Karpas-422 (cell line): ENCODE data around the gene ARFGAP3. TPM values are rescaled to one million over a fixed set of nuclear protein-coding genes. Genes with fewer than 3 reads are reported as not detected.

ENCODE experiments used
- DNase-seq: peaks from one replicate; pipeline ENCODE4 v3.0.0-alpha.2; 2015
- H2AFZ ChIP-seq: fragments of 200-600 bp; sonication (generic); 2 replicates; pipeline ENCODE4 v1.6.1; 2014; ENCODE audit warnings: antibody characterized with exemption, low read length, mixed read lengths
- H3K27ac ChIP-seq: fragments of 200-600 bp; sonication (generic); 2 replicates; pipeline ENCODE4 v1.5.1; 2014; ENCODE audit warnings: mild to moderate bottlenecking, low read length, moderate library complexity
- H3K27me3 ChIP-seq: fragments of 200-600 bp; sonication (generic); 2 replicates; pipeline ENCODE4 v1.6.1; 2014; ENCODE audit warnings: low read length, mixed read lengths
- H3K36me3 ChIP-seq: fragments of 200-600 bp; sonication (generic); 2 replicates; pipeline ENCODE4 v1.6.1; 2014; ENCODE audit warnings: low read length, mixed read lengths; ENCODE audit not compliant: insufficient read depth
- H3K4me1 ChIP-seq: fragments of 200-600 bp; sonication (generic); 2 replicates; pipeline ENCODE4 v1.6.1; 2014; ENCODE audit warnings: mild to moderate bottlenecking, low read length, mixed read lengths
- H3K4me2 ChIP-seq: fragments of 200-600 bp; sonication (generic); 2 replicates; pipeline ENCODE4 v1.6.1; 2014; ENCODE audit warnings: low read length, low read depth, mild to moderate bottlenecking; ENCODE audit not compliant: poor library complexity, severe bottlenecking
- H3K4me3 ChIP-seq: fragments of 200-600 bp; sonication (generic); 2 replicates; pipeline ENCODE4 v1.5.1; 2014; ENCODE audit warnings: mild to moderate bottlenecking, antibody characterized with exemption, low read length, mixed read lengths
- H3K79me2 ChIP-seq: fragments of 200-600 bp; sonication (generic); 2 replicates; pipeline ENCODE4 v1.6.1; 2014; ENCODE audit warnings: mild to moderate bottlenecking, low read length, mixed read lengths
- H3K9ac ChIP-seq: fragments of 200-600 bp; sonication (generic); 2 replicates; pipeline ENCODE4 v1.6.0; 2014; ENCODE audit warnings: low read length
- H3K9me2 ChIP-seq: fragments of 200-600 bp; sonication (generic), shearing (Covaris generic); replicated peaks from 2 replicates; pipeline ENCODE4 v1.6.0; 2014; ENCODE audit warnings: mild to moderate bottlenecking, low read length, moderate library complexity; ENCODE audit not compliant: insufficient read depth
- H3K9me3 ChIP-seq: fragments of 300-700, 200-600 bp; sonication (generic); 2 replicates; pipeline ENCODE4 v1.6.1; 2014; ENCODE audit warnings: low read length, mixed read lengths
- H4K20me1 ChIP-seq: fragments of 200-600 bp; sonication (generic); 2 replicates; pipeline ENCODE4 v1.6.1; 2014; ENCODE audit warnings: mild to moderate bottlenecking, antibody characterized with exemption, low read length, low read depth; ENCODE audit not compliant: insufficient read depth
- total RNA-seq: library from RNA; depleted of rRNA; stranded (reverse); fragments of >200 nt; shearing (Covaris generic); gene quantifications from 2 replicates; pipeline ENCODE4 v1.2.3, GENCODE V29; 2014; ENCODE audit warnings: low replicate concordance

The ARFGAP3 gene
- total RNA-seq, 1 experiment from 2014 or later = 26.1 TPM

DNA sequence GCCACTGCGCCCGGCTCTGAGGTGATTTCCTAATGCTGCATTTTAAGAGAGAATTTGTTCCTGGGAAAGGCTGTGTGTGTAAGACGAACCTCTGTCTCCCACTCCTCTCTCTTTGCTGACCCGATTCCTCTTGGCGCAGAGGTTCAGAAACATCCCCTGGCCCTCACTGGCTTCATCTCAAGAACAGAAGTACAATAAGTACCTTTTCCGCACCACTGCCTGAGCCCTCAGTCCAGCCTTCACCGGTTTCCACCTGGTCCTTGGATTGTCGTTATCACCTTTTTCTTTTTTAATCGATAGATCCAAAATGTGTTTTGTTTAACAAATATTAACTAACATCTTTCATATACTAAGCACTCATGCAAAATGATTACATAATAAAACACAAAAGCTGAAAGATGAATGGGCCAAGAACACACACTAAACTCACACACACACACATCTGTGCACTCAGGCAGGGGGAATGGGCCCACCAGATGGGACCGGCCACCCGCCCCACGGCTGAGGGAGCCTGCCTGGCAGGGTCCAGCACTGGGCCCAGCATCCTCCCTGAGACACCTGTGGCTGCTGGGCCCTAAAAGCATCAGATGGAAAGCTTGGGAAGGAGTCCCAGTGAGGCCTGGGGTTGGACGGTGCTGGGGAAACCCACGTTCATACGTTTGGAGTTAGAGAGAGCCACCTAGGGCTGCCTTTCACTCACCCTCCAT, 86.0 kb downstream of the ARFGAP3 start:
- DNase-seq = peak; percentile 27
- Histone ChIP-seq H3K4me3 (no peak overlapping the region), H3K4me2 (no peak overlapping the region), H2AFZ (no peak overlapping the region), H3K9me3 (no peaks in the 10 kb centered on the region), H3K9ac (no peak overlapping the region), H4K20me1 (0 out of 2 replicates have a peak, but pooled peaks cover 5% of the 10 kb centered on the region), H3K79me2 (no peaks in the 10 kb centered on the region), H3K27ac (no peak overlapping the region), H3K36me3 (no peaks in the 10 kb centered on the region), H3K4me1 (peaks cover 11% of the 10 kb centered on the region), H3K27me3 (no peaks in the 10 kb centered on the region), H3K9me2 (no peaks in the 10 kb centered on the region)

DNA sequence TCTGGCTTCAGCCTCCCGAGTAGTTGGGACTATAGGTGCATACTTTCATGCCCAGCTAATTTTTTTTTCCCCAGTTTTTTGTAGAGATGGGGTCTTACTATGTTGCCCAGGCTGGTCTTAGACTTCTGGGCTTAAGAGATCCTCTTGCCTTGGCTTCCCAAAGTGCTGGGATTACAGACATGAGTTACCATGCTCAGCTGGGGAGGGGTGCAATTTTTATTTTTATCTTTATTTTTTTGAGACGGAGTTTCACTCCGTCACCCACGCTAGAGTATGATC, 86.7 kb downstream of the ARFGAP3 start:
- Histone ChIP-seq H3K4me1 (peaks cover 11% of the 10 kb centered on the region), H3K79me2 (no peaks in the 10 kb centered on the region), H3K27ac (no peak overlapping the region), H3K36me3 (no peaks in the 10 kb centered on the region), H3K4me2 (no peak overlapping the region), H2AFZ (no peak overlapping the region), H3K9me2 (no peaks in the 10 kb centered on the region), H3K4me3 (no peak overlapping the region), H3K9ac (no peak overlapping the region), H3K27me3 (no peaks in the 10 kb centered on the region), H3K9me3 (no peaks in the 10 kb centered on the region), H4K20me1 (0 out of 2 replicates have a peak, but pooled peaks cover 5% of the 10 kb centered on the region)
- peak; percentile 34 for DNase-seq

DNA sequence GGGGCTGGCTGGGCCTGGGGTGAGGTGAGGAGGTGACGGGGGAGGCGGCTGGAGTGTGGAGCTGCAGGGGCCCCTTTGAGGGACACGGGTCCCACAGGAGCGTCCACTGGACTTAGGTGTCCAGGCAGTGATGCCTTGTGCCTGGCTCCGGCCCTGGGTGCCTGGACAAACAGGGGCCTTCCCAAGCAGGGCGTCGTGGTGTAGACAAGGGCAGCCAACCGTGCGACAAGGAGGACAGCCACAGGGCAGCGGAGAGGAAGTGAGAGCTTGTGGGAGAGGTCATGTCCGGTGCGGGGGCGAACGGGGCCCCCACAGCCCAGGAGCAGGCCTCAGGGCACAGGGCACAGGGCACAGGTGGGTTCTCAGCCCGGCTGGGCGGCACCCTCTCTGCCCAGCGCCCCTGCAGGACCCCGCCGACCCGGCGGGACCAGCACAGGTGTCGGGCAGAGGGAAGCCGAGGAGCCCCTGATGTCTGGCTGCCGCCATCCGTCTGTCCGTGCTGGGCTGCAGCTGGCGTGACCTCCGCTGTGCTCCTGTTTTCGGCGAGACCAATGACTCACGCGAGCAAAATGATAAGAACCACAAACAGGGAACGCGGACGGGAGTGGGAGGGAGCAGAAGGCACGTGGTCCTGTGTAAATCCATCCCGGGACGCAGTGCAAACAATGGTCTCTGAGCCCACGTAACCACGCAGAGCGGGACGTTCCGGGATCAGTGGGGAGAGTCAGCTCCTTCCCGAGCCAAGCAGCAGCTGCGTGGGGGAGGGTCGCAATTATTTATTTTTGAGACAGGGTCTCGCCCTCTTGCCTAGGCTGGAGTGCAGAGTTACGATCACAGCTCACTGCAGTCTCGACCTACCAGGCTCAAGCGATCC, 87.3 kb downstream of the ARFGAP3 start:
- H2AFZ ChIP-seq = no peak overlapping the region
- peaks cover 11% of the 10 kb centered on the region for H3K4me1 ChIP-seq
- no peak overlapping the region for H3K9ac ChIP-seq

DNA sequence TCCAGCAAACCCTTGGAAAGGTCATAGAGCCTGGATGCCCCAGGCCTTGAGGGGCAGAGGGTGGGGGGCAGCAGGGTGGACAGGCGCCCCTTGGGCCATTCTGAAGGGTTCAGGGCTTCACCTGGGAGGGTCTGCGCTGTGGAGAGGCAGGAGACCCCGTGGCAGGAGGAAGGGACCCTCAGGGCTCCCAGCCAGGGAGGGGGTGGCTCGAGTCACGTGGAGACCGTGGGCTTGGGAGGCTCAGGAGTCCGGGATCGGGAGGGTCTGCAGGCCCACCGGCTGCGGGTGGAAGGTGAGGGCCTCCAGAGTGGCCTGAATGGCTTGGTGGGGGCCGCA, 87.9 kb downstream of the ARFGAP3 start:
- DNase-seq = no peak
- H3K4me1 ChIP-seq = peaks cover 11% of the 10 kb centered on the region
- H3K79me2 ChIP-seq = no peaks in the 10 kb centered on the region
- no peak overlapping the region for H3K27ac ChIP-seq
- no peaks in the 10 kb centered on the region for H3K36me3 ChIP-seq
- no peak overlapping the region for H3K9ac ChIP-seq
- no peak overlapping the region for H3K4me3 ChIP-seq
- 0 out of 2 replicates have a peak, but pooled peaks cover 5% of the 10 kb centered on the region for H4K20me1 ChIP-seq
- H3K9me2 ChIP-seq = no peaks in the 10 kb centered on the region
- no peak overlapping the region for H3K4me2 ChIP-seq
- no peak overlapping the region for H2AFZ ChIP-seq
- H3K9me3 ChIP-seq = no peaks in the 10 kb centered on the region
- H3K27me3 ChIP-seq = no peaks in the 10 kb centered on the region

More for the DNA sequence above, 87.3 kb downstream of the ARFGAP3 start:
- Histone ChIP-seq H3K9me2 (no peaks in the 10 kb centered on the region), H3K27me3 (no peaks in the 10 kb centered on the region), H4K20me1 (0 out of 2 replicates have a peak, but pooled peaks cover 5% of the 10 kb centered on the region), H3K4me2 (no peak overlapping the region), H3K79me2 (no peaks in the 10 kb centered on the region), H3K36me3 (no peaks in the 10 kb centered on the region), H3K9me3 (no peaks in the 10 kb centered on the region), H3K4me3 (no peak overlapping the region), H3K27ac (no peak overlapping the region)
- DNase-seq = peak; percentile 46

DNA sequence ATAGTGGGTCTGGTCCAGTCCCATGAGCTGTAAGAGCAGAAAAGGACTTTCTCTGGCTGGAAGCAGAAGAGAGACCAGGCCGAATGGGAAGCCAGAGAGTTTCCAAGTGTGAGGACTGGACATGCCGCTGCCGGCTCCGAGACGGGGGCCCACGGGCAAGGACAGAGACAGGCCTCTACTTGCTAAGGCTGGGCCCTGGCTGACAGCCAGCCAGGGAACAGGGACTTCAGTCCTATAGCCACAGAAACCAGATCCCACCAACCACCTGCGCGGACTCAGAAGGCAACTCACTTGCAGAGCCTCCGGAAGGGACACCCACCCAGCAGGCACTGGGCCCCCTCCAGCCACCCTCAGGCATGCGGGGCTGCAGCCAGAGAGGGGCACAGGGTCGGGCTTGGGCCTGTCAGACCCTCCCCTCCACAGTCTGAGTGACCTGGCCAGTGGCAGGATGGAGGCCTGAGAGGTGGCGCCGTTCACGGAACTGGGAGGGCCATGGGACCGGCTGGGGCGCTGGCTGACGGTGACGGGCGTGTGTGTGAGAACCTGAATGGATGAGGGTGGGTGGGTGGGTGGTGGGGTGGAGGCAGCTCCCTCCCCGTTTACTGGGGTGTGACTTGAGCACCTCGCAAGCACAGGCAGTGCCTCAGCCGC, 88.6 kb downstream of the ARFGAP3 start:
- H3K36me3 ChIP-seq = no peaks in the 10 kb centered on the region
- H3K4me1 ChIP-seq = peaks cover 11% of the 10 kb centered on the region
- H3K9me2 ChIP-seq = no peaks in the 10 kb centered on the region
- H3K27ac ChIP-seq = no peak overlapping the region
- H3K9me3 ChIP-seq = no peaks in the 10 kb centered on the region
- no peak overlapping the region for H3K9ac ChIP-seq
- no peak overlapping the region for H3K4me3 ChIP-seq
- H3K79me2 ChIP-seq = no peaks in the 10 kb centered on the region
- DNase-seq = no peak
- no peak overlapping the region for H2AFZ ChIP-seq
- no peaks in the 10 kb centered on the region for H3K27me3 ChIP-seq
- no peak overlapping the region for H3K4me2 ChIP-seq
- 0 out of 2 replicates have a peak, but pooled peaks cover 5% of the 10 kb centered on the region for H4K20me1 ChIP-seq

DNA sequence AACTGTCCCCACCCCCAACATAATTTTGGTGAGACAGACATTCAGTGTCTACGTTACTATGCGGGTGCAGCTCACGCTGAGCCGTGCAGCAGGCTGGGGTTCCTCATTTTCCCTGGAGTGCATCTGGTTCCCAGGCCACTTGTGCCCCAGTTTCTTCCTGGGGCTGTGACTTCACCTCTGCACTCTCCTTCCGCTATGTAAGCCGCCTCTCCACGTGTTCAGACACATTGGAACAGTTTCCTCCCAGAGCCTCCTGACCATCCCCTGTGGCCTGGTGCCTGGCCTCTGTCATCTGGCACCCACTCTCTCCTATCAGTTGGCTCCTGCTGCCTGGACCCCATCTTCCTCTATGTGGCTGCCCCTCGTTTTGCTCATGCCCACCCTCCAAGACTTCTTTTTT, 90.2 kb downstream of the ARFGAP3 start:
- DNase-seq = no peak
- Histone ChIP-seq H3K27ac (no peak overlapping the region), H3K36me3 (no peaks in the 10 kb centered on the region), H3K9ac (no peak overlapping the region), H3K9me2 (no peaks in the 10 kb centered on the region), H3K79me2 (no peaks in the 10 kb centered on the region), H2AFZ (no peak overlapping the region), H3K4me3 (no peak overlapping the region), H4K20me1 (0 out of 2 replicates have a peak, but pooled peaks cover 5% of the 10 kb centered on the region), H3K4me2 (no peak overlapping the region), H3K9me3 (no peaks in the 10 kb centered on the region), H3K27me3 (no peaks in the 10 kb centered on the region), H3K4me1 (peaks cover 11% of the 10 kb centered on the region)

DNA sequence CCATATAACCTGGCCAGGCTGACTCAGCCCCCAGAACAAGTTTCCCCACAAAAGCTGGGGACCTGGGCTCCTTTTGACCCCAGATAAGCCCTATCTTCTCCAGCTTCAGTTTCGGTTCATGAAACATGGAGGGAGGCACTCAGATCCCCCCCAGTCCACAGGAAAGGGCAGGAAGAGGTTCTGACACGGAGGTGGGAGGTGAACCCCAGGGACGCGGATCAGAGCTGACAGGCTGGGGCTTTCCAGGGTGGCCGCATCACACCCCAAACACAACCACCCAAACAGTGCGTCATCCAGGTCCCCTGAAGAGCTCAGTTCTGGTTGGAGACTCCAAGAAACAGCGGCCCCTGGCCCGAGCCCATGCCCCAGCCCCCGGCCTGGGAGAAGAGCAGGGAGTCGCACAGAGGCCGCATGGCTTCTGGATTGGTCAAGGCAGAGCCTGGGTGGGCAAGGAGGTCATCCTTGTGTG, 92.1 kb downstream of the ARFGAP3 start:
- Histone ChIP-seq H3K9me3 (no peaks in the 10 kb centered on the region), H3K4me1 (peaks cover 13% of the 10 kb centered on the region), H3K9ac (no peak overlapping the region)

DNA sequence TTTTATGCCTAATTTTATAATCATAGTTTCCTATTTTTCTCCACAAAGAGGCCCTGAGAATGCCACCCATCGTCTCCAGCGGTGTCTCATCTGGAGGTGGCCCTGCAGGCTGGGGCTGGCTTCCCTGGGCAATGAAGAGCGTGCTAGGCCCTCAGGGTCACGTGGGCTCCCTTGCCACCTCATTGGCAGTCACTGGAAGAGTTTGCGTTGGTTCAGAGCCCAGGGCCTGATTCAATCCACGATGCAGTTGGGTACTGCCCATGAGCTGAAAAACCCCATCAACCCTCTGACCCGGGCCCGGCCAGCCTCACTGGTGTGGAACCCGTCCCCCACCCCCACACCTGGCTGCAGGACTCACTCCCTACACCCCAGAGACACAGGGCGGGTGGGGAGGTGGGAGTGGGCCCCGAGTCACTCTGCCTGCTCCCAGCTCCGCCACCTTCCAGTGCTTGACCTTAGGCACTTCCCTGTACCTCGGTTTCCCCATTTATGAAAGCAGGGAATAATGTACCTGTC, 93.0 kb downstream of the ARFGAP3 start:
- no peaks in the 10 kb centered on the region for H3K27me3 ChIP-seq
- no peak for DNase-seq
- no peaks in the 10 kb centered on the region for H3K36me3 ChIP-seq
- H4K20me1 ChIP-seq = 0 out of 2 replicates have a peak, but pooled peaks cover under 1% of the 10 kb centered on the region
- no peak overlapping the region for H2AFZ ChIP-seq
- no peaks in the 10 kb centered on the region for H3K9me2 ChIP-seq
- peaks cover 4% of the 10 kb centered on the region for H3K4me1 ChIP-seq
- no peaks in the 10 kb centered on the region for H3K9me3 ChIP-seq
- no peak overlapping the region for H3K4me2 ChIP-seq
- H3K9ac ChIP-seq = no peak overlapping the region
- H3K4me3 ChIP-seq = no peak overlapping the region
- no peak overlapping the region for H3K27ac ChIP-seq
- no peaks in the 10 kb centered on the region for H3K79me2 ChIP-seq

More for the DNA sequence above, 92.1 kb downstream of the ARFGAP3 start:
- H3K79me2 ChIP-seq = no peaks in the 10 kb centered on the region
- 0 out of 2 replicates have a peak, but pooled peaks cover 5% of the 10 kb centered on the region for H4K20me1 ChIP-seq
- no peaks in the 10 kb centered on the region for H3K9me2 ChIP-seq
- H2AFZ ChIP-seq = no peak overlapping the region
- H3K36me3 ChIP-seq = no peaks in the 10 kb centered on the region
- DNase-seq = no peak
- no peak overlapping the region for H3K27ac ChIP-seq
- H3K4me3 ChIP-seq = no peak overlapping the region
- H3K4me2 ChIP-seq = no peak overlapping the region
- no peaks in the 10 kb centered on the region for H3K27me3 ChIP-seq
